ENCODE measurements around the gene CHMP4B.

The CHMP4B gene

GRCh38 chr20:33841436-33841799, 30.3 kb downstream of the CHMP4B start:
- DNase-seq: no peak

GRCh38 chr20:33842346-33842745, 31.2 kb downstream of the CHMP4B start:
- DNase-seq: no peak

GRCh38 chr20:33843050-33843449, 31.9 kb downstream of the CHMP4B start:
- peak; percentile 36 for DNase-seq

GRCh38 chr20:33843854-33844253, 32.7 kb downstream of the CHMP4B start:
- no peak for DNase-seq

GRCh38 chr20:33846291-33846935, 35.3 kb downstream of the CHMP4B start:
- no peak for DNase-seq

GRCh38 chr20:33847006-33847405, 35.9 kb downstream of the CHMP4B start:
- DNase-seq: no peak

GRCh38 chr20:33848391-33848790, 37.2 kb downstream of the CHMP4B start:
- no peak for DNase-seq

- no peak for DNase-seq
Observed at GRCh38 chr20:33850159-33850558, 39.0 kb downstream of the CHMP4B start.

GRCh38 chr20:33851842-33852466, 40.8 kb downstream of the CHMP4B start:
- no peak for DNase-seq

- DNase-seq: no peak
Observed at GRCh38 chr20:33852626-33853506, 41.7 kb downstream of the CHMP4B start.

- DNase-seq: no peak
Observed at GRCh38 chr20:33853507-33853813, 42.3 kb downstream of the CHMP4B start.

GRCh38 chr20:33857722-33858563, 46.8 kb downstream of the CHMP4B start:
- no peak for DNase-seq

- DNase-seq: no peak
Observed at GRCh38 chr20:33858666-33859065, 47.5 kb downstream of the CHMP4B start.

GRCh38 chr20:33859157-33859695, 48.1 kb downstream of the CHMP4B start:
- peak; percentile 32 for DNase-seq

GRCh38 chr20:33859751-33860150, 48.6 kb downstream of the CHMP4B start:
- no peak for DNase-seq

- DNase-seq: no peak
Observed at GRCh38 chr20:33861458-33861857, 50.3 kb downstream of the CHMP4B start.

GRCh38 chr20:33862709-33863403, 51.7 kb downstream of the CHMP4B start:
- no peak for DNase-seq

- no peak for DNase-seq
Observed at GRCh38 chr20:33863440-33864323, 52.5 kb downstream of the CHMP4B start.

GRCh38 chr20:33864324-33864963, 53.3 kb downstream of the CHMP4B start:
- no peak for DNase-seq

- no peak for DNase-seq
Observed at GRCh38 chr20:33865761-33866370, 54.7 kb downstream of the CHMP4B start.

Data from inflammatory macrophage treated with lipopolysaccharide for 4 hours (primary cell).